Panc1 (cell line): Measurements from ENCODE around the gene ALK.

Source experiments
- CTCF ChIP-seq: fragments of 450-650 bp; IDR thresholded peaks from 2 replicates; pipeline ENCODE4 v1.5.1; 2017; ENCODE audit warnings: mild to moderate bottlenecking
- POLR2AphosphoS5 ChIP-seq: IDR thresholded peaks from 2 replicates; pipeline ENCODE4 v1.6.1; 2012; ENCODE audit warnings: mild to moderate bottlenecking, low read depth, low read length, moderate library complexity
- REST ChIP-seq, 2 experiments: IDR thresholded peaks; 2 replicates each; pipeline ENCODE4 v1.6.1; 2011 to 2012; ENCODE audit warnings: low read depth in 2 of 2, control low read depth in 1 of 2, low read length in 1 of 2, mild to moderate bottlenecking in 1 of 2, moderate library complexity in 1 of 2; ENCODE audit not compliant: insufficient read depth in 1 of 2
- SIN3A ChIP-seq: IDR thresholded peaks from 2 replicates; pipeline ENCODE4 v1.6.1; 2012; ENCODE audit warnings: low read depth, mild to moderate bottlenecking, low read length, moderate library complexity, borderline replicate concordance; ENCODE audit not compliant: insufficient read depth
- TCF7L2 ChIP-seq: IDR thresholded peaks from 2 replicates; pipeline ENCODE4 v1.6.1; 2011; ENCODE audit warnings: mild to moderate bottlenecking, low read depth, low read length, inconsistent platforms

- no peak for TF ChIP-seq CTCF
- TF ChIP-seq TCF7L2: no peak
- TF ChIP-seq POLR2AphosphoS5: no peak
- TF ChIP-seq REST (IDR thresholded peaks at IDR 0.05; ENCODE audit: insufficient read depth in 1 of 2, low read depth in 2 of 2, low read length in 1 of 2): no peak
- TF ChIP-seq SIN3A: no peak
Observed at GRCh38 chr2:29239209-29239960, 682.0 kb downstream of the ALK start.
